ENCODE data around the gene AREL1. TPM values are rescaled to one million over a fixed set of nuclear protein-coding genes. Genes with fewer than 3 reads are reported as not detected.
A peak's percentile ranks its signal among the peaks of the same experiment; 100 is the strongest.

Gene AREL1
- total RNA-seq, 4 donors from 2014 or later, result 45.6 to 61.1 (median 50.4) TPM

DNA sequence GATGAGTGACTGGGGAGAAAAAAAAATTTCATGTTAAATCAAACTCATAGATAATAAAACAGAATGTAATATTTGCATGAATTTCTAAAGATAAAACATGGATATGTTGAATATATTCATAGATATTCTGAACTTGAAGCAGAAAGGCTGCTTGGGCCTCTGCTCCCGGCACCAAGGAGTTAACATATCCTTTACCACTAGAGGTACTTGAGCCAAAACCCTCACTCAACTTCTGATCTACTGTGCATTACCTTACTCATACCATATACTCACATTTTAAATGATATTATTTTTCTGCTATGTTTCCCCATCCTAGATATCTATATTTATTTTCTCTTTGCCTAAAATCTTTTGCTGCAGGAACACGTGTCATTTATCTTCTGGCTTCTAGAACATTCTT is 14.9 kb downstream of the AREL1 start:
- H3K27ac ChIP-seq, result no peak overlapping the region
- H3K4me3 ChIP-seq (replicated peaks in 1 of 3), result no peak overlapping the region
- H3K4me1 ChIP-seq, result peaks cover 17 to 28% of the 10 kb centered on the region in 2 donors
- H3K9me3 ChIP-seq, result no peaks in the 10 kb centered on the region
- no peak for DNase-seq
- TF ChIP-seq CTCF (IDR thresholded peaks at IDR 0.05) (no peak), POLR2A (IDR thresholded peaks at IDR 0.05) (no peak)
- intact Hi-C loops (cut with DNase I), result no loop called here
- H3K36me3 ChIP-seq, result no peaks in the 10 kb centered on the region
- WGBS, 2 donors, result 94 to 96% methylated on average over 2 of the region's 2 CpGs
- no peaks in the 10 kb centered on the region for H3K27me3 ChIP-seq

- TF ChIP-seq POLR2A (IDR thresholded peaks at IDR 0.05) (no peak), CTCF (IDR thresholded peaks at IDR 0.05) (no peak)
- intact Hi-C loops (cut with DNase I), result no loop called here
- Histone ChIP-seq H3K4me3 (replicated peaks in 1 of 3) (no peak overlapping the region), H3K9me3 (no peaks in the 10 kb centered on the region), H3K27me3 (no peaks in the 10 kb centered on the region), H3K36me3 (no peaks in the 10 kb centered on the region), H3K4me1 (peaks cover 17 to 28% of the 10 kb centered on the region in 2 donors), H3K27ac (no peak overlapping the region)
- 83 to 84% methylated on average over 2 of the region's 2 CpGs for WGBS, 2 donors
- no peak for DNase-seq
Observed at GRCh38 chr14:74697543-74697942, 15.3 kb downstream of the AREL1 start.

- Histone ChIP-seq H3K9me3 (no peaks in the 10 kb centered on the region), H3K4me3 (replicated peaks in 1 of 3) (no peak overlapping the region), H3K36me3 (peaks cover 0 to under 1% of the 10 kb centered on the region in 2 donors), H3K27me3 (no peaks in the 10 kb centered on the region), H3K27ac (no peak overlapping the region), H3K4me1 (peaks cover 17 to 28% of the 10 kb centered on the region in 2 donors)
- no peak for DNase-seq
- TF ChIP-seq CTCF (IDR thresholded peaks at IDR 0.05) (no peak), POLR2A (IDR thresholded peaks at IDR 0.05) (no peak)
- intact Hi-C loops (cut with DNase I), result no loop called here
- whole genome bisulfite sequencing, 2 donors, result 81 to 89% methylated on average over 1 of the region's 1 CpG
Observed at GRCh38 chr14:74697011-74697410, 15.9 kb downstream of the AREL1 start.

GRCh38 chr14:74695406-74695805 is 17.5 kb downstream of the AREL1 start:
- peaks cover 8 to 11% of the 10 kb centered on the region in 2 donors for H3K36me3 ChIP-seq

DNA sequence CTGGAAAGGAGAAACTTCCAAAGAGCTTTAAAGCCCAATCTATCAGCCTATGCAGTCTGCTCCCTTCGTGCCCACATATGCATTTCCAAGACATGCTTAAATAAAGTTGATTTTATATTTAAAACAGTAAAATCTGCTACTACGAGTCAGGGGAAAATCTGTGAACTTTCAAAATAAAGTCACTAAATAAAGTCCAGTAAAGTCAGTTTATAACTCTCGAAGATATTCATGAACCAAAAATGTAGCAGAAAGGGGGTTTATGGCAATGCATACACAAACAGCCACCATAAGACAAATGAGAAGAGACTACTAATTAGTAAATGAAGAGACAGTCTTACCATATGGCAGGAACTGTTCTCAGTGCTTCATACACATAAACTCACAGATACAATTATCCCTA is 19.7 kb downstream of the AREL1 start:
- DNase-seq, result no peak
- WGBS, 2 donors, result 95 to 98% methylated on average over 3 of the region's 3 CpGs
- intact Hi-C loops (cut with DNase I), result no loop called here
- H3K27ac ChIP-seq, result no peak overlapping the region
- H3K4me1 ChIP-seq, result peaks cover 10% of the 10 kb centered on the region in 2 donors
- H3K36me3 ChIP-seq, result peaks cover 10 to 19% of the 10 kb centered on the region in 2 donors
- H3K4me3 ChIP-seq (replicated peaks in 1 of 3), result no peak overlapping the region
- no peaks in the 10 kb centered on the region for H3K9me3 ChIP-seq
- TF ChIP-seq POLR2A (IDR thresholded peaks at IDR 0.05) (no peak), CTCF (IDR thresholded peaks at IDR 0.05) (no peak)
- H3K27me3 ChIP-seq, result no peaks in the 10 kb centered on the region

More at GRCh38 chr14:74695406-74695805, 17.5 kb downstream of the AREL1 start:
- peak; percentile 44 to 50 for DNase-seq
- H3K4me3 ChIP-seq (replicated peaks in 1 of 3), result no peak overlapping the region
- no peaks in the 10 kb centered on the region for H3K27me3 ChIP-seq
- H3K4me1 ChIP-seq, result peaks cover 12 to 18% of the 10 kb centered on the region in 2 donors
- intact Hi-C loops (cut with DNase I), result no loop called here
- no peak overlapping the region for H3K27ac ChIP-seq
- WGBS, 2 donors, result 65% methylated on average over 4 of the region's 4 CpGs
- H3K9me3 ChIP-seq, result no peaks in the 10 kb centered on the region
- TF ChIP-seq CTCF (IDR thresholded peaks at IDR 0.05) (no peak), POLR2A (IDR thresholded peaks at IDR 0.05) (no peak)
